ENCODE measurements around the gene ECI1. TPM values are rescaled to one million over a fixed set of nuclear protein-coding genes. Genes with fewer than 3 reads are reported as not detected.
"Not testable (repeated sequence)": the region's sequence is repeated elsewhere in the genome, so short reads cannot be mapped to it uniquely, and the experiment has no call there.

ECI1 gene
- total RNA-seq, 2 experiments from 2014 or later = 10.1 to 12.5 TPM

DNA sequence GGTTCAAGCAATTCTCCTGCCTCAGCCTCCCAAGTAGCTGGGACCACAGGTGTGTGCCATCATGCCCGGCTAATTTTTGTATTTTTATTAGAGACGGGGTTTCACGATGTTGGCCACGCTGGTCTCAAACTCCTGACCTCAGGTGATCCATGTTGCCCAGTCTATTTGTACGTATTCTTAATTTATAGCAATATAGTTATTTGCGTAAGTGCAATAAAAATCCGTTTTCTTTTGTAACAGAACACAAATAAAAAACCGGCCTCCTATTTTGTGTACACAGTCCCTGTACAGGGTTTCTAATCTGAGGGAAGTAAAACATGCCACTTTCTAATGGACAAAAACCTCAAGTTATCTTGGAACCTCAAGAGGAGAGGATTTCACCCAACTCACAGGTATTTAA is 8.9 kb upstream of the ECI1 start:
- peaks cover 9% of the 10 kb centered on the region for H3K4me1 Mint-ChIP-seq (ENCODE audit: low read depth)
- H3K27me3 ChIP-seq (ENCODE audit: control insufficient read depth in 1 of 2, insufficient read depth in 2 of 2, low read length in 2 of 2) = no peaks in the 10 kb centered on the region
- no peak overlapping the region for H3K27ac Mint-ChIP-seq
- no peak overlapping the region for H3K27ac ChIP-seq (ENCODE audit: low read depth in 1 of 2, low read length in 2 of 2)
- ATAC-seq (ENCODE audit: poor library complexity) (no peak), DNase-seq (no peak)
- H3K36me3 Mint-ChIP-seq (ENCODE audit: low read depth) = peaks cover 96% of the 10 kb centered on the region
- H3K4me1 ChIP-seq (ENCODE audit: insufficient read depth, low read length) = peaks cover 3% of the 10 kb centered on the region
- ChIA-PET POLR2A (no interaction called here), CTCF (interaction anchor here (0.7 kb wide), 1 partner anchor 120 kb away, joined by 3 read pairs; no protein-coding TSS in a partner anchor)
- H3K9me3 ChIP-seq (ENCODE audit: control insufficient read depth in 1 of 2, insufficient read depth in 1 of 2, low read length in 2 of 2) = no peaks in the 10 kb centered on the region
- H3K27me3 Mint-ChIP-seq = no peaks in the 10 kb centered on the region
- TF ChIP-seq, protein P1, sequence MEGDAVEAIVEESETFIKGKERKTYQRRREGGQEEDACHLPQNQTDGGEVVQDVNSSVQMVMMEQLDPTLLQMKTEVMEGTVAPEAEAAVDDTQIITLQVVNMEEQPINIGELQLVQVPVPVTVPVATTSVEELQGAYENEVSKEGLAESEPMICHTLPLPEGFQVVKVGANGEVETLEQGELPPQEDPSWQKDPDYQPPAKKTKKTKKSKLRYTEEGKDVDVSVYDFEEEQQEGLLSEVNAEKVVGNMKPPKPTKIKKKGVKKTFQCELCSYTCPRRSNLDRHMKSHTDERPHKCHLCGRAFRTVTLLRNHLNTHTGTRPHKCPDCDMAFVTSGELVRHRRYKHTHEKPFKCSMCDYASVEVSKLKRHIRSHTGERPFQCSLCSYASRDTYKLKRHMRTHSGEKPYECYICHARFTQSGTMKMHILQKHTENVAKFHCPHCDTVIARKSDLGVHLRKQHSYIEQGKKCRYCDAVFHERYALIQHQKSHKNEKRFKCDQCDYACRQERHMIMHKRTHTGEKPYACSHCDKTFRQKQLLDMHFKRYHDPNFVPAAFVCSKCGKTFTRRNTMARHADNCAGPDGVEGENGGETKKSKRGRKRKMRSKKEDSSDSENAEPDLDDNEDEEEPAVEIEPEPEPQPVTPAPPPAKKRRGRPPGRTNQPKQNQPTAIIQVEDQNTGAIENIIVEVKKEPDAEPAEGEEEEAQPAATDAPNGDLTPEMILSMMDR (IDR thresholded peaks at IDR 0.05) = no peak
- H3K36me3 ChIP-seq (ENCODE audit: insufficient read depth, low read length) = peaks cover 81% of the 10 kb centered on the region
- no peaks in the 10 kb centered on the region for H3K9me3 Mint-ChIP-seq
- no peak overlapping the region for H3K4me3 Mint-ChIP-seq
- H3K4me3 ChIP-seq (ENCODE audit: low read length) = no peak overlapping the region
- intact Hi-C loops (cut with DNase I, micrococcal nuclease) = no loop called here

DNA sequence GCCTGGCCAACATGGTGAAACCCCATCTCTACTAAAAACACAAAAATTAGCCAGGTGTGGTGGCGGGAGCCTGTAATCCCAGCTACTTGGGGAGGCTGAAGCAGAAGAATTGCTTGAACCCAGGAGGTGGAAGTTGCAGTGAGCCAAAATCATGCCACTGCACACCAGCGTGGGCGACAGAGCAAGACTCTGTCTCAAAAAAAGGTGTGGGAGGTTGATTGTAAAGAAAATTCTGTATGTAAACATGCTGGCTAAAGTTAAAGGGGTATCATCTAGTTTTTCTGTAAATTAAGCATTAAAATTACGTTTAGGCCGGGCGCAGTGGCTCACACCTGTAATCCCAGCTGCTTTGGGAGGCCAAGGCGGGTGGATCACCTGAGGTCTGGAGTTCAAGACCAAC is 7.1 kb upstream of the ECI1 start:
- peaks cover 94% of the 10 kb centered on the region for H3K36me3 Mint-ChIP-seq (ENCODE audit: low read depth)
- CTCF ChIA-PET; H3K27me3 Mint-ChIP-seq; ATAC-seq (ENCODE audit: poor library complexity); H3K4me3 Mint-ChIP-seq; H3K27ac ChIP-seq (ENCODE audit: low read depth in 1 of 2, low read length in 2 of 2); DNase-seq; H3K4me3 ChIP-seq (ENCODE audit: low read length); H3K27ac Mint-ChIP-seq; POLR2A ChIA-PET; H3K9me3 Mint-ChIP-seq; H3K4me1 ChIP-seq (ENCODE audit: insufficient read depth, low read length); H3K4me1 Mint-ChIP-seq (ENCODE audit: low read depth); H3K27me3 ChIP-seq (ENCODE audit: control insufficient read depth in 1 of 2, insufficient read depth in 2 of 2, low read length in 2 of 2); H3K9me3 ChIP-seq (ENCODE audit: control insufficient read depth in 1 of 2, insufficient read depth in 1 of 2, low read length in 2 of 2): not testable (repeated sequence)
- peaks cover 77% of the 10 kb centered on the region for H3K36me3 ChIP-seq (ENCODE audit: insufficient read depth, low read length)
- intact Hi-C loops (cut with DNase I, micrococcal nuclease) = loop anchor here in 1 of 2 experiments (10.0 kb wide), 1 partner anchor 234 kb away; the partner anchor contains the start of gene NHERF2

DNA sequence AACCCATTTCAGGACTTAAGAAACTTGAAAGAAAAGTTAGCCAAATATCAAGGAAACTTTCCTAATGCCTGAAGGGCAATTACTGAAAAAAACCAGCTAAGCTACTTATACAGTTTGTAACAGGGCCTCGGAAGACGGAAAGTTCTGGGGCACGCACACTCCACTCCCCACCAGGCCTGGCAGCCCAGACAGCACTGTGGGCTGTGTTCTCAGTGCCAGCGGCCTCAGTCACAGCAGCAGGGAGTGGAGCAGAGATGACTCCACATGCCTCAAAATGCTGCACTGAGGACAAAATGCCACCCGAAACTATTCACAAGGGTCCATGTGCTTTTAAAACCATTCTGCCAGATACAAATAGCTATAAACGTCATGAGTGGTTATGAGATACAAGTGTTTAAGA is 6.3 kb upstream of the ECI1 start:
- DNase-seq = no peak
- H3K9me3 Mint-ChIP-seq = no peaks in the 10 kb centered on the region
- ATAC-seq (ENCODE audit: poor library complexity) = no peak
- no peak overlapping the region for H3K27ac Mint-ChIP-seq
- peaks cover 69% of the 10 kb centered on the region for H3K36me3 ChIP-seq (ENCODE audit: insufficient read depth, low read length)
- no peaks in the 10 kb centered on the region for H3K4me1 ChIP-seq (ENCODE audit: insufficient read depth, low read length)
- H3K4me3 Mint-ChIP-seq = no peak overlapping the region
- intact Hi-C loops (cut with DNase I, micrococcal nuclease) = loop anchor here in 1 of 2 experiments (10.0 kb wide), 1 partner anchor 233 kb away; the partner anchor contains the start of gene NHERF2
- ChIA-PET CTCF (no interaction called here), POLR2A (no interaction called here)
- no peaks in the 10 kb centered on the region for H3K27me3 ChIP-seq (ENCODE audit: control insufficient read depth in 1 of 2, insufficient read depth in 2 of 2, low read length in 2 of 2)
- H3K9me3 ChIP-seq (ENCODE audit: control insufficient read depth in 1 of 2, insufficient read depth in 1 of 2, low read length in 2 of 2) = no peaks in the 10 kb centered on the region
- peaks cover 95% of the 10 kb centered on the region for H3K36me3 Mint-ChIP-seq (ENCODE audit: low read depth)
- H3K27me3 Mint-ChIP-seq = no peaks in the 10 kb centered on the region
- no peaks in the 10 kb centered on the region for H3K4me1 Mint-ChIP-seq (ENCODE audit: low read depth)
- H3K27ac ChIP-seq (ENCODE audit: low read depth in 1 of 2, low read length in 2 of 2) = no peak overlapping the region
- TF ChIP-seq, protein P1 (IDR thresholded peaks at IDR 0.05) = no peak
- H3K4me3 ChIP-seq (ENCODE audit: low read length) = no peak overlapping the region

DNA sequence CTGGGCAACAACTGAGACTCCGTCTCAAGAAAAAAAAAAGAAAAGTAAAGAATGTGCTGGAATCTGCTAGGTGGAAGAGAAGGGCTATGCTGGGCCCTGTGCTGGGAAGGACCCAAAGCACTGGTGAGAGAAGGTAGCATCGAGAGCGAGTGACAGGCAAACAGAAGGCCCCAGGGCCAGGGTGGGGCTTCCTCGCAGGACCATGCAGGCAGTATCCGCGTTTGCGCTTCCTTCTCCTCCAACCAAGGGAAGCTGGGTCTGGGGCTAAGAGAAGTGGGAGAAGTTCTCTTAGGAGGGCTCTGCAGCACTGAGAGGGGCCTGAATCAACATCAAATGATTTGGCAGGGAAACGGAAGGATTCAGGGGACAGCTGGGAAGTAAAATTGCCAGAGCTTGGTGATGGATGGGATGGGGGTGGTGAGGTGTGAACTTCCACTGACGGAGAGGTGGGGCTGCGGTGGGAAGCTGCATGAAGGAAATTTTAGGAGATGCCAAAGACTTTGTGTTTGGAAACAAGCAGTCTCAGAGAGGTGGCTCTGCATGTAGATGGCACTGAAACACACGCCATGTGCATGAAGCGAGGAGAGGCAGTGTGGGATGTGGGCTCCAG is 5.2 kb upstream of the ECI1 start:
- ChIA-PET POLR2A (no interaction called here), CTCF (interaction anchor here (0.7 kb wide), 1 partner anchor 104 kb away, joined by 3 read pairs; no protein-coding TSS in a partner anchor)
- no peaks in the 10 kb centered on the region for H3K27me3 ChIP-seq (ENCODE audit: control insufficient read depth in 1 of 2, insufficient read depth in 2 of 2, low read length in 2 of 2)
- peaks cover 91% of the 10 kb centered on the region for H3K36me3 Mint-ChIP-seq (ENCODE audit: low read depth)
- H3K4me3 Mint-ChIP-seq = no peak overlapping the region
- DNase-seq (no peak), ATAC-seq (ENCODE audit: poor library complexity) (no peak)
- H3K4me1 ChIP-seq (ENCODE audit: insufficient read depth, low read length) = peaks cover 4% of the 10 kb centered on the region
- peak overlapping the region; percentile 18 for H3K27ac Mint-ChIP-seq
- TF ChIP-seq, protein P1 (IDR thresholded peaks at IDR 0.05) = no peak
- H3K27me3 Mint-ChIP-seq = no peaks in the 10 kb centered on the region
- no peaks in the 10 kb centered on the region for H3K9me3 Mint-ChIP-seq
- no peak overlapping the region for H3K27ac ChIP-seq (ENCODE audit: low read depth in 1 of 2, low read length in 2 of 2)
- H3K9me3 ChIP-seq (ENCODE audit: control insufficient read depth in 1 of 2, insufficient read depth in 1 of 2, low read length in 2 of 2) = no peaks in the 10 kb centered on the region
- intact Hi-C loops (cut with DNase I, micrococcal nuclease) = loop anchor here in 1 of 2 experiments (10.0 kb wide), 1 partner anchor 232 kb away; the partner anchor contains the start of gene NHERF2
- H3K4me1 Mint-ChIP-seq (ENCODE audit: low read depth) = peaks cover 4% of the 10 kb centered on the region
- H3K4me3 ChIP-seq (ENCODE audit: low read length) = no peak overlapping the region
- H3K36me3 ChIP-seq (ENCODE audit: insufficient read depth, low read length) = peaks cover 58% of the 10 kb centered on the region

Measured in CD4-positive, alpha-beta T cell (primary cell).